Femur (tissue), 1 donor: Measurements from ENCODE around the gene OR5AR1.
"Not testable (repeated sequence)": the region's sequence is repeated elsewhere in the genome, so short reads cannot be mapped to it uniquely, and the experiment has no call there.

Source experiments
- DNase-seq: peaks from one replicate; pipeline ENCODE4 v3.0.0-alpha.2; 2017

Gene OR5AR1

GRCh38 chr11:56663386-56663785, at the start of gene OR5AR1:
Gene OR5AR1, plus strand, starts transcription at chr11:56663686. Its CDS starts 0 bp downstream, at chr11:56663686.
- DNase-seq: no peak

GRCh38 chr11:56624661-56625110, 38.8 kb upstream of the OR5AR1 start:
- DNase-seq: no peak

GRCh38 chr11:56625946-56626345, 37.5 kb upstream of the OR5AR1 start:
- no peak for DNase-seq

DNA sequence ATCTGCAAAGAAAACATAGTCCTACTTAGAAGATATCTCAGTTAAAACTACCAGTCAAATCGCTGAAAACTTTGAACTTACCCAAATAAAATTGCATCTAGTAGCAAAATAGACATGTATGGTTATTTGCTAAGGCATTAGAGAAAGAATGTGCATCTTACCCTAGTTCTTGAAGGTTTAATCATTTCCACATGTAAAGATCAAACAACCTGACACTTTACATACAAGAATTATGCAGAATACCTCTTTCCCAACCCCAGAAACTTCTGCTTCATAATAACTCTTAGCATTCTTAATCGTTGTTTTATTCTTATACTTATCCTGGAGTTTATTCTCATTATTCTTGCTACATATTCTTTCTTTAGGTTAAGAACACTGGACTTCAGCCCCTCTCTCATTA, 31.2 kb upstream of the OR5AR1 start:
- no peak for DNase-seq

- DNase-seq: no peak
Measured at GRCh38 chr11:56636861-56637260, 26.6 kb upstream of the OR5AR1 start.

DNA sequence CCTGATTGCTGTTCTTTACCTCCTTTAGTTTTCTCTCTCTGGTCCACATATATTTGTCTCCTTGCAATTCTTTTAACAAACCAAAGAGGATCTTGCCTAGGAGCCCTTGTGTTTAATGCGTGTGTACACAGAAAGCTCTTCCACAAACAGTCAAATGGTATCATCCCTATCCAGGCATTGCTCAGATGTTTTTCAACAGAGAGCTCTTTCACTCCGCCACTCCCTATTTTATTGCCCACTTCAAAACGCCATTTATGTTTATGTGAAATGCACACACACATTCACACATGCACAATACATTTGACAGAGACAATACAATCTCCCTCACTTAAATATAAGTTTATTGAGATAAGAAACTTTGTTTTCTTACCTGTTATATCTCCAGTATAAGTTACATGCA, 26.0 kb upstream of the OR5AR1 start:
- DNase-seq: no peak

DNA sequence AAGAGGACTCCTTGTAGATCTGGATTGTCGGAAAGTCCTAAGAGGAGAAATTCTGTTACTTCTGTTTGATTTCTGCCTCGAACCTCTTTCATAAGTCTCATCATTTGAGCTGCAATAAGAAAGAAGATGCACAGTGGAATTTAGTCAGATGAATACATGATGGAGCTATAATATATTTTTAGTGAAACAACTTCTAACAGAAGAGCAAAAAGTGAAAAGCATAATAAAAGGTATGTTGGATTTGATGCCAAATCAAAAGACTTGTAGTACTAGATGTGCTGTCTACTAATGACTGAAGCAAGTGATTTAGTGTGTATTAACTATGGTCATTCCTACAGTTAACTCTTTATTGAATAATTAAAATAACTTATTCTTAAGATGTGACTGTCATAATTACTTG, 21.1 kb upstream of the OR5AR1 start, which contains the start of gene OR5AP2:
TSS of gene OR5AP2 (minus strand) at position 101 of the 400 bp plus-strand sequence. CDS start at position 101, 0 bp downstream.
- no peak for DNase-seq

DNA sequence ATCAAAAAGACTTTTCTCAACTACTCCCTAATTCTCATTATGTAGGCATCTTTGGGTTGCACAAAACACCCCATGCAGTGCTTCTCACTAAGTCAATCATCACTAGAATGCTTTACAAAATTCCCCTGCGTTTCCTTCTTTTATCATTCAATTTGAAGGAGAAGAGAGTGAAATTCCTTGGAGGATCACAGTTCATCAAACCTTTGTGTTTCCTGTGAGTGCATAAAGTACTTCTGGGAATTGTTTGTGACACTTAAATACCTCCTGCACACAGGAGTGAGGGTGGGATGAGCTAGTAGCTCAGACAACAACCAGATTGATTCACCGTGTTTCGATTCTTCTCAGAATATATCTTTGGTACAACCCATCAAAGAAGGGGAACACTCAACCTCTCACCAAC, 3.7 kb upstream of the OR5AR1 start:
- no peak for DNase-seq

GRCh38 chr11:56670984-56671383, 7.5 kb downstream of the OR5AR1 start:
- DNase-seq: no peak

DNA sequence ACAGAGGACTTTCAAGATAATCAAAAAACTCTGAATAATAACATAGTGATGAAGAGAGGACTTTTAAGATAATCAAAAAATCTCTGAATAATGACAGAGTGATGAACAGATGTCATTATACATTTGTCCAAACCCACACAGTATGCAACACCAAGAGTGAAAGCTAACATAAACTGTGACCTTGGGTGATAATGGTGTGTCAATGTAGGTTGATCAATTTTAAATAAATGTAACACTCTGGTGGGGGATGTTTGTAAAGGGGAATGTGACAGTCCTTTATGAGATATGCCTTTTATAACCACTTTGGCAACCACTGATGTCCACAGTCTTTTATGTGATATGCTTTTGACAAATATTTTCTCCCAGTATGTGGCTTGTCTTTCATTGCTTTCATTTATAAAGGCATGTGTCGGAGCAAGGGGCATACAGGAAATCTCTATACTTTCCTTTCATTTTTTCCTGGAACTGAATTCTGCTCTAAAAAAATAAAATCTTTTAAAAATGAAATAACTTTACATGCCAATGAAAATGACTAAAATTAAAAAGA, 25.1 kb downstream of the OR5AR1 start:
- DNase-seq: no peak

- DNase-seq: not testable (repeated sequence)
Measured at GRCh38 chr11:56691179-56691578, 27.7 kb downstream of the OR5AR1 start.

DNA sequence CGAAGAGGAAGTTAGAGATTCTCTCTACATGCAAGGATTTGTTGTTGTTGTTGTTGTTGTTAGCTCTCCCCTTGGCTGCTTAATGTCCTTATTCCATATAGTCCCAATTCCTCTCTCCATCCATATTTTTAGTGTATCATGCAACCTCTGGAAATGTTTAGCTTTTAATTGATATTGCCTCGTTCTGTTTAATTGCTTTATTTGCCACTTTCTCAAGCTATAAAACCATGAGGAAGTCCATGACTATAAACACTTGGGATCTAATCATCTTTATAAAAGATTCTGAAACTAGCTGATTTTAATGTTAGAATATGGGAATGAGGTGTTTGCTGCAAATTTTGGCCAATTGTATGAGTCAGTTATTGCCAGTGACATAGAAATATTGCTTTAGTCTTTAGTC, 29.9 kb downstream of the OR5AR1 start:
- no peak for DNase-seq

- no peak for DNase-seq
Measured at GRCh38 chr11:56698795-56699194, 35.3 kb downstream of the OR5AR1 start, which contains the start of gene OR9G1. Gene OR9G1, plus strand, starts transcription at chr11:56699095. Its CDS starts 1,293 bp downstream, at chr11:56700388.

DNA sequence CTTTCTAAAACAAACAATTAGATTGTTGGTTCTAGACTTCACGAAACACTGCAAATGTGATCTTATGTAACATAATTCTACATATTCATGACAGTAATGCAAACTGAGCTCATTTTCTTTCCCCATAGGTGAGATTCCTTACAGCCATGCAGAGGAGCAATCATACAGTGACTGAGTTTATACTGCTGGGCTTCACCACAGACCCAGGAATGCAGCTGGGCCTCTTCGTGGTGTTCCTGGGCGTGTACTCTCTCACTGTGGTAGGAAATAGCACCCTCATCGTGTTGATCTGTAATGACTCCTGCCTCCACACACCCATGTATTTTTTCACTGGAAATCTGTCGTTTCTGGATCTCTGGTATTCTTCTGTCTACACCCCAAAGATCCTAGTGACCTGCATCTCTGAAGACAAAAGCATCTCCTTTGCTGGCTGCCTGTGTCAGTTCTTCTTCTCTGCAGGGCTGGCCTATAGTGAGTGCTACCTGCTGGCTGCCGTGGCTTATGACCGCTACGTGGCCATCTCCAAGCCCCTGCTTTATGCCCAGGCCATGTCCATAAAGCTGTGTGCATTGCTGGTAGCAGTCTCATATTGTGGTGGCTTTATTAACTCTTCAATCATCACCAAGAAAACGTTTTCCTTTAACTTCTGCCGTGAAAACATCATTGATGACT, 36.9 kb downstream of the OR5AR1 start:
- DNase-seq: no peak

DNA sequence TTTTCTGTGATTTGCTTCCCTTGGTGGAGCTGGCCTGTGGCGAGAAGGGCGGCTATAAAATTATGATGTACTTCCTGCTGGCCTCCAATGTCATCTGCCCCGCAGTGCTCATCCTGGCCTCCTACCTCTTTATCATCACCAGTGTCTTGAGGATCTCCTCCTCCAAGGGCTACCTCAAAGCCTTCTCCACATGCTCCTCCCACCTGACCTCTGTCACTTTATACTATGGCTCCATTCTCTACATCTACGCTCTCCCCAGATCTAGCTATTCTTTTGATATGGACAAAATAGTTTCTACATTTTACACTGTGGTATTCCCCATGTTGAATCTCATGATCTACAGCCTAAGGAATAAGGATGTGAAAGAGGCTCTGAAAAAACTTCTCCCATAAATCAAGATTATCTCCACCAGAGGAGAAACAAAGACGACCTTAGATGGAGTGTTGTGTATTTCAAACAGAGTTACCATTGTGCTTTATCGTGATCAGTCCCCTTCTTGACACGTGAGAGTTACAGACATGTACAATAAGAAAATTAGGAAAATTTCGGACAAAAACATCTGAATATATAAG, 37.5 kb downstream of the OR5AR1 start:
- DNase-seq: no peak

- DNase-seq: no peak
Measured at GRCh38 chr11:56705784-56706396, 42.4 kb downstream of the OR5AR1 start.

DNA sequence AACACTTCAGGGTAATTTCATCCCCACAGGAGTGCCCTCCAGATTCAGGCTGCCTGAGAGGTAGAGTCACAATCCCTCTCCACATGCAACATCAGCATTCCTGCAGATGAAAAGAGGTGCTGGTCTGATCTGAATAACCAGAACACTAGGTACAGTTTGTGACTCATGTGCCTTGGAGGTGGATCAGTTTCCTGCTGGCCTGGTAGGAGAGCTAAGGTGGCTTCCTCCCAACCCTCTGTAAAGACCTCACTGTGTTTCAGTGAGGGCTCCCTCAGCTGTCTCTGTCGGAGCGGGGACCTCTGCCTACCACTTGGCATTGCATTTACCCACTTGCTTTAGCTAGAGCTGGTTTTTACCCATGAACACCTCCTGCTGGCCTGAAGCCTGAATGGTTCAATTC, 43.0 kb downstream of the OR5AR1 start:
- DNase-seq: no peak

DNA sequence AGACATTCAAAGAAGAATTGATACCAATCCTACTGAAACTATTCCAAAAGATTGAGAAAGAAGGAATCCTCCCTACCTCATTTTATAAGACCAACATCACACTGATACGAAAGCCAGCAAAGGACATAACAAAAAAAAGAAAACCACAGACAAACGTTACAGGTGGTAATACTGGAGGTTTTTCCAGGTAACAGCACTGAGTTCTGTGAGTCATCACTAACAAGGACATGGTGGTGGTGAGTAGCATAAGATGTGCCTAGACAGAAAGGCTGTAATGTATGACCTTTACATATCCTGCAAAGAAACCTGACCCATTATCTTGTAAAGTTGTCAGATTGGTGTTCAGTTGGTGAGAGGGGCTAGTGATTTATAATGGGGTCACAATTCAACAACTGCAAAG, 50.7 kb downstream of the OR5AR1 start:
- DNase-seq: no peak
